Measurements from ENCODE around the gene HTR6.

Gene HTR6

GRCh38 chr1:19715334-19716203 is 50.9 kb downstream of the HTR6 start:
- Histone ChIP-seq H3K9ac (ENCODE audit: low read length) (no peak overlapping the region), H3K4me1 (ENCODE audit: control insufficient read depth, low read depth, low read length) (no peaks in the 10 kb centered on the region), H3K4me3 (ENCODE audit: low read length) (no peak overlapping the region), H3K27ac (ENCODE audit: low read length) (no peak overlapping the region), H3K9me3 (ENCODE audit: control insufficient read depth, low read depth, low read length) (no peaks in the 10 kb centered on the region), H3K27me3 (ENCODE audit: control insufficient read depth, insufficient read depth, low read length) (no peaks in the 10 kb centered on the region), H3K36me3 (ENCODE audit: control insufficient read depth, low read depth, low read length) (no peaks in the 10 kb centered on the region)

GRCh38 chr1:19717467-19717866 is 52.8 kb downstream of the HTR6 start:
- no peaks in the 10 kb centered on the region for H3K9me3 ChIP-seq (ENCODE audit: control insufficient read depth, low read depth, low read length)
- H3K9ac ChIP-seq (ENCODE audit: low read length): no peak overlapping the region
- H3K27me3 ChIP-seq (ENCODE audit: control insufficient read depth, insufficient read depth, low read length): no peaks in the 10 kb centered on the region
- H3K27ac ChIP-seq (ENCODE audit: low read length): no peak overlapping the region
- H3K4me3 ChIP-seq (ENCODE audit: low read length): no peak overlapping the region
- H3K4me1 ChIP-seq (ENCODE audit: control insufficient read depth, low read depth, low read length): peaks cover 4% of the 10 kb centered on the region
- H3K36me3 ChIP-seq (ENCODE audit: control insufficient read depth, low read depth, low read length): no peaks in the 10 kb centered on the region

- H3K36me3 ChIP-seq (ENCODE audit: control insufficient read depth, low read depth, low read length): no peaks in the 10 kb centered on the region
- no peak overlapping the region for H3K27ac ChIP-seq (ENCODE audit: low read length)
- no peak overlapping the region for H3K4me3 ChIP-seq (ENCODE audit: low read length)
- H3K9me3 ChIP-seq (ENCODE audit: control insufficient read depth, low read depth, low read length): no peaks in the 10 kb centered on the region
- peaks cover 4% of the 10 kb centered on the region for H3K4me1 ChIP-seq (ENCODE audit: control insufficient read depth, low read depth, low read length)
- no peaks in the 10 kb centered on the region for H3K27me3 ChIP-seq (ENCODE audit: control insufficient read depth, insufficient read depth, low read length)
- no peak overlapping the region for H3K9ac ChIP-seq (ENCODE audit: low read length)
Observed at GRCh38 chr1:19720174-19720573, 55.5 kb downstream of the HTR6 start.

GRCh38 chr1:19720973-19721372 is 56.3 kb downstream of the HTR6 start:
- Histone ChIP-seq H3K27ac (ENCODE audit: low read length) (no peak overlapping the region), H3K4me3 (ENCODE audit: low read length) (no peak overlapping the region), H3K27me3 (ENCODE audit: control insufficient read depth, insufficient read depth, low read length) (no peaks in the 10 kb centered on the region), H3K9ac (ENCODE audit: low read length) (no peak overlapping the region), H3K4me1 (ENCODE audit: control insufficient read depth, low read depth, low read length) (peaks cover 4% of the 10 kb centered on the region), H3K36me3 (ENCODE audit: control insufficient read depth, low read depth, low read length) (no peaks in the 10 kb centered on the region), H3K9me3 (ENCODE audit: control insufficient read depth, low read depth, low read length) (no peaks in the 10 kb centered on the region)

GRCh38 chr1:19723874-19724273 is 59.2 kb downstream of the HTR6 start:
- no peak overlapping the region for H3K9ac ChIP-seq (ENCODE audit: low read length)
- H3K36me3 ChIP-seq (ENCODE audit: control insufficient read depth, low read depth, low read length): no peaks in the 10 kb centered on the region
- H3K27me3 ChIP-seq (ENCODE audit: control insufficient read depth, insufficient read depth, low read length): no peaks in the 10 kb centered on the region
- H3K4me1 ChIP-seq (ENCODE audit: control insufficient read depth, low read depth, low read length): peaks cover 4% of the 10 kb centered on the region
- H3K9me3 ChIP-seq (ENCODE audit: control insufficient read depth, low read depth, low read length): no peaks in the 10 kb centered on the region
- H3K4me3 ChIP-seq (ENCODE audit: low read length): no peak overlapping the region
- H3K27ac ChIP-seq (ENCODE audit: low read length): no peak overlapping the region

GRCh38 chr1:19725606-19726005 is 60.9 kb downstream of the HTR6 start:
- no peaks in the 10 kb centered on the region for H3K9me3 ChIP-seq (ENCODE audit: control insufficient read depth, low read depth, low read length)
- H3K4me1 ChIP-seq (ENCODE audit: control insufficient read depth, low read depth, low read length): peaks cover 4% of the 10 kb centered on the region
- H3K9ac ChIP-seq (ENCODE audit: low read length): no peak overlapping the region
- no peaks in the 10 kb centered on the region for H3K27me3 ChIP-seq (ENCODE audit: control insufficient read depth, insufficient read depth, low read length)
- no peak overlapping the region for H3K4me3 ChIP-seq (ENCODE audit: low read length)
- no peaks in the 10 kb centered on the region for H3K36me3 ChIP-seq (ENCODE audit: control insufficient read depth, low read depth, low read length)
- H3K27ac ChIP-seq (ENCODE audit: low read length): no peak overlapping the region

GRCh38 chr1:19728413-19729145 is 63.9 kb downstream of the HTR6 start:
- Histone ChIP-seq H3K9ac (ENCODE audit: low read length) (no peak overlapping the region), H3K9me3 (ENCODE audit: control insufficient read depth, low read depth, low read length) (no peaks in the 10 kb centered on the region), H3K4me1 (ENCODE audit: control insufficient read depth, low read depth, low read length) (no peaks in the 10 kb centered on the region), H3K36me3 (ENCODE audit: control insufficient read depth, low read depth, low read length) (no peaks in the 10 kb centered on the region), H3K27me3 (ENCODE audit: control insufficient read depth, insufficient read depth, low read length) (no peaks in the 10 kb centered on the region), H3K4me3 (ENCODE audit: low read length) (no peak overlapping the region), H3K27ac (ENCODE audit: low read length) (no peak overlapping the region)

GRCh38 chr1:19730232-19730631 is 65.6 kb downstream of the HTR6 start:
- Histone ChIP-seq H3K27ac (ENCODE audit: low read length) (no peak overlapping the region), H3K9ac (ENCODE audit: low read length) (no peak overlapping the region), H3K27me3 (ENCODE audit: control insufficient read depth, insufficient read depth, low read length) (no peaks in the 10 kb centered on the region), H3K9me3 (ENCODE audit: control insufficient read depth, low read depth, low read length) (no peaks in the 10 kb centered on the region), H3K4me1 (ENCODE audit: control insufficient read depth, low read depth, low read length) (no peaks in the 10 kb centered on the region), H3K4me3 (ENCODE audit: low read length) (no peak overlapping the region), H3K36me3 (ENCODE audit: control insufficient read depth, low read depth, low read length) (no peaks in the 10 kb centered on the region)
